Stimulated activated CD8-positive, alpha-beta memory T cell treated with anti-CD3 and anti-CD28 coated beads, Interleukin-15, amount 100 ng/mL, for 4 hours (primary cell): Measurements from ENCODE around the gene HUWE1.
"Not testable (repeated sequence)": the region's sequence is repeated elsewhere in the genome, so short reads cannot be mapped to it uniquely, and the experiment has no call there.

Source experiments
- DNase-seq, 2 donors: peaks; one replicate each; pipeline ENCODE4 v3.0.0-alpha.2; 2020; ENCODE audit warnings: low read depth in 2 of 2

The HUWE1 gene

DNA sequence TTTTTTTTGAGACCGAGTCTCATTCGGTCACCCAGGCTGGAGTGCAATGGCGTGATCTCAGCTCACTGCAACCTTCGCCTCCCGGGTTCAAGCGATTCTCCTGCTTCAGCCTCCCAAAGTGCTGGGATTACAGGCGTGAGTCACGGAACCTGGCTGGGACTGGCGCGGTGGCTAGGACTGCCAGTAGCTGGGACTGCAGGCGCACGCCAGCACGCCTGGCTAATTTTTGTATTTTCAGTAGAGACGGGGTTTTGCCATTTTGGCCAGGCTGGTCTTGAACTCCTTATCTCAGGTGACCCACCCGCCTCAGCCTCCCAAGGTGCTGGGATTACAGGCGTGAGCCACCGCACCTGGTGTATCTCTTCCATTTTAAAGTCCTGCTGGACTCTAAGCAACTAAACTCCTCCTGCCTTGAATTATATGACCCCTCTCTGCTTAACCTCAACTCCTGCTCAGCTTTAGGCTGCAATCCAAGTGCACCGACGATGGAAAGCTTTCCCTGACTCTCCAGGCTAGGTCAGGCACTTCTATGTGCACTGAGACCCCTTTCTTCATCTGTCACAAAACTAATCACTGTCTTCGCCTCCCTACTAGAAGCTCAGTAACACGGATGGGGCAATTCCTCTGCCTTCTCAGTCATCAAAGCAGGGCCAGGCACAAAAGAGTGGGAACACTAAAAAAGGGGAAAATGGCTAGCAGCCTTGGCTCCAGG is 155.1 kb downstream of the HUWE1 start:
- not testable (repeated sequence) for DNase-seq

DNA sequence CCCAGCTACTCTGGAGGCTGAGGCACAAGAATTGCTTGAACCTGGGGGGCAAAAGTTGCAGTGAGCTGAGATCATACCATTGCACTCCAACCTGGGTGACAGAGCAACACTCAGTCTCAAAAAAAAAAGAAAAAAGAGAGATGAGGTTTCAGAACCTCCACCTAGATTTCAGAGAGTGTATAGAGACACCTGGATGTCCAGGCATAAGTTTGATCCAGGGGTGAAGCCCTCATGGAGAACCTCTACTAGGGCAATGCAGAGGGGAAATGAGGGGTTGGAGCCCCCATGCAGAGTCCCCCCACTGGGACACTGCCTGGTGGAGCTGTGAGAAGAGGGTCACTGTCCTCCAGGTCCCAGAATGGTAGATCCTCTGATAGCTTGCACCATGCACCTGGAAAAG is 159.5 kb downstream of the HUWE1 start:
- no peak for DNase-seq

DNA sequence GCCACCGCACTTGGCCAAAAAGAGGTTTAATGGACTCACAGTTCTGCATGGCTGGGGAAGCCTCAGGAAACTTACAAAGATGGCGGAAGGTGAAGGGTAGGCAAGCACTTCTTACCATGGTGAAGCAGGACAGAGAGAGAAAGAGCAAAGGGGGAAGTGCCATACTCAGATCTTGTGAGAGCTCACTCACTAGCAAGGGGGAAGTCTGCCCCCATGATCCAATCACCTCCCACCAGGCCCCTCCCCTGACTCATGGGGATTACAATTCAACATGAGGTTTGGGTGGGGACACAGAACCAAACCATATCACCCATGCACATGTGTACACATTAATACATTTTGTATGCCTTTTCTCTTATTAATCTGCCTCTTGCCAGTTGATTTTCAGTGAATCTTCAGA is 175.2 kb downstream of the HUWE1 start:
- DNase-seq, result no peak

DNA sequence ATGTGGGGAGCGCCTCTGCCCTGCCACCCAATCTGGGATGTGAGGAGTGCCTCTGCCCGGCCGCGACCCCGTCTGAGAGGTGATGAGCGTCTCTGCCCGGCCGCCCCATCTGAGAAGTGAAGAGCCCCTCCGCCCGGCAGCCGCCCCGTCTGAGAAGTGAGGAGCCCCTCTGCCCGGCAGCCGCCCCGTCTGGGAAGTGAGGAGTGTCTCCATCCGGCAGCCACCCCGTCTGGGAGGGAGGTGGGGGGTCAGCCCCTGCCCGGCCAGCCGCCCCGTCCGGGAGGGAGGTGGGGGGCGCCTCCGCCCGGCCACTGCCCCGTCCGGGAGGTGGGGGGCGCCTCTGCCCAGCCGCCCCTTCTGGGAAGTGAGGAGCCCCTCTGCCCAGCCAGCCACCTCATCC is 182.5 kb downstream of the HUWE1 start:
- DNase-seq, result not testable (repeated sequence)

DNA sequence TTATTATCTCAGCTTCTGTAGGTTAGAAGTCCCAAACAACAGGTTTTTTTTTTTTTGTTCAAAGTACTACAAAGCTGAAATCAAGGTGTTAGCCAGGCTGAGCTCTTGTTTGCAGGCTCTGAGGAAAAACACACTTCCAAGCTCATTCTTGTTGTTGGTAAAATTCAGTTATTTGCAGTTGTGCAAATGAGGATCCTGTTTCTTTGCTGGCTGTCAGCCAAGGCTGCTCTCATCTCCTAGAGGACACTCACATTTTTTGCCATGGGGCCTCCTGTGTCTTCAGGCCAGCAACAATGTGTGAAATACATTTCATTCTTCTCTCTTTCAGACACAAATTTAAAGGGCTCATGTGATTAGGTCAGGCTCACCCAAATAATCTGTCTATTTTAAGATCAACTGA is 192.1 kb downstream of the HUWE1 start:
- DNase-seq, result no peak

DNA sequence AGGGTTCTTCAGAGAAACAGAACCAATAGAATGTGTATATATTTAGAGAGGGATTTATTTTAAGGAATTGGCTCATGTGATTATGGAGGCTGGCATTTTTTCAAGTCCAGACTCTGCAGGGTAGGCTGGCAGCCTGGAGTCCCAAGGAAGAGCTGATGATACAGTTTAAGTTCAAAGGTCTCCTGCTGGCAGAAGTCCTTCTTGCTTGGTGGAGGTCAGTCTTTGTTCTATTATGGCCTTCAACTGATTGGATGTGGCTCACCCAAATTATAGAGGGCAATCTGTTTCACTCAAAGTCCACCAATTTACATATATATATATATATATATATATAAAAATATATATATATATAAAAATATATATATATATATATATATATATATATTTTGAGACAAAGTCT is 200.2 kb downstream of the HUWE1 start:
- no peak for DNase-seq

DNA sequence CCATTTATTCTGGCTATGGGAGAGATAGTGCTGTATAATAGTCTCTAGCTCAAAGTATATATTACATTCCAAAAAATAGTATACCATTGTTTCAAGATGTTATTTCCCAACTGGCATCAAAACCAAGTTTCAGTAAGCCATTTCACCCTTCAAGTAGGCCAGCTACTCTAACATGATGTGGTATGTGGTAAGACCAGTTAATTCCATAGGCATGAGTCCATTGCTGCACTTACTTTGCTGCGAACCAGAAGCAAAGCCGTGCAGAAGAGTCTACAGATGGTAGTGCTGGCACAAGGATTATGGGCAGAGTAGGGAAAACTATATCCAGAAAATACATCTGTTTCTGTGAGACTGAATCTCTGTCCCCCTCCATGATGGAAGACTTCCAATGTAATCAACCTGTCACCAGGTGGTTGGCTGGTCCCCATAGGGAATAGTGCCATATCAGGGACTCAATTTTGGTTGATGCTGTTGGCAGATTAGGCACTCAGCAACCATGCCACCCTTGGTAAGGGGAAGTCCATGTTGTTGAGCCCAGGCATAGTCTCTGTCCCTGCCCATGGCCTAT is 202.6 kb downstream of the HUWE1 start:
- no peak for DNase-seq

DNA sequence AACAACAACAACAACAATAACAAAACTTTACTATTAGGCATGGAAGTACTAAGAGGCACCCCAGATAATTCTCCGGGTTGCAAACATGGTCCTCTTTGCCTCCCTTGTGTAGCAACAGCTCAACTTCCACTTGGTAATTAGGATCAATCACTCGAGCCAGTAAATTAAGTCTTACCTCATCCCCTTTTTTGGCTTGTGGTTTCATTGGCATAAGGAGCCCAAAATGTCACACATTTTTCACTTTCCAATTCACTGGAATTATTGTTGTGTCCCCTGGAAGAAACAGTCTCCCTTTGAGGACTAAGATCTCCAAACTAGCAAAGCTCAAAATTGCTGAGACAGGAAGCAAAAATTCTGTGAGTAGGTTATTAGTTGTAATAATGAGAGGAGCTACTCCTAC is 203.1 kb downstream of the HUWE1 start:
- no peak for DNase-seq
